Transverse colon (tissue), 4 donors: ENCODE measurements around the gene HNRNPA3. TPM values are rescaled to one million over a fixed set of nuclear protein-coding genes. Genes with fewer than 3 reads are reported as not detected.

Experiments used
- DNase-seq: peaks from one replicate; pipeline ENCODE4 v3.0.0-alpha.2; 2019
- H3K27ac ChIP-seq, 4 donors: fragments of 200-600 bp; sonication (generic); 2 replicates each; pipeline ENCODE4 v1.5.1; 2016 to 2018; ENCODE audit warnings: inconsistent platforms in 4 of 4
- H3K27me3 ChIP-seq: fragments of 200-600 bp; sonication (generic); 2 replicates; pipeline ENCODE4 v1.5.1; 2017; ENCODE audit warnings: inconsistent platforms
- H3K36me3 ChIP-seq, 4 donors: fragments of 200-600 bp; sonication (generic); 2 replicates each; pipeline ENCODE4 v1.5.1; 2017 to 2019; ENCODE audit warnings: inconsistent platforms in 4 of 4
- H3K4me1 ChIP-seq, 4 donors: fragments of 200-600 bp; sonication (generic); 2 replicates each; pipeline ENCODE4 v1.5.1; 2017 to 2020; ENCODE audit warnings: inconsistent platforms in 4 of 4
- H3K4me3 ChIP-seq, 4 donors: fragments of 200-600 bp; sonication (generic); 1 replicate in 1 of 4; 2 replicates in 3 of 4; pipeline versions ENCODE4 v1.5.1 to v1.6.1; 2017 to 2019; ENCODE audit warnings: inconsistent platforms in 4 of 4
- H3K9me3 ChIP-seq, 2 donors: fragments of 200-600 bp; sonication (generic); 2 replicates each; pipeline ENCODE4 v1.5.1; 2017 to 2019; ENCODE audit warnings: inconsistent platforms in 2 of 2
- EP300 ChIP-seq: sonication (generic); formaldehyde crosslinking; IDR thresholded peaks from one replicate; pipeline ENCODE4 v1.6.1; 2017; ENCODE audit warnings: antibody characterized with exemption, low read depth
- POLR2A ChIP-seq: fragments of 450-650 bp; IDR thresholded peaks from one replicate; pipeline ENCODE4 v1.6.1; 2016; ENCODE audit warnings: antibody characterized with exemption, mild to moderate bottlenecking, moderate library complexity
- POLR2AphosphoS5 ChIP-seq, 3 donors: sonication (generic); formaldehyde crosslinking; IDR thresholded peaks; one replicate each; pipeline ENCODE4 v1.6.1; 2016; ENCODE audit warnings: antibody characterized with exemption in 3 of 3
- WGBS, 2 donors: methylation state at CpG; one replicate each; pipeline ENCODE4 v1.1.5; 2018; ENCODE audit warnings: low coverage in 1 of 2; 5-methylcytosine and 5-hydroxymethylcytosine counted together
- in situ Hi-C, 4 donors: fragments of 200-750 bp; cut with MboI; loops; one replicate each; pipeline versions ENCODE4 v1.15.0 to v1.15.1; 2017; ENCODE audit warnings: low sequenced_read_pairs in 3 of 4, low pct_ligation_motif_present in 1 of 4, low pct_unique_long_range_greater_than_20kb in 1 of 4
- intact Hi-C: fragments of 100-400 bp; cut with DNase I; formaldehyde crosslinking; loops from one replicate; pipeline ENCODE4 v1.15.1; 2023; ENCODE audit warnings: low total_unique reads
- total RNA-seq, 4 donors: library from RNA; depleted of rRNA; stranded (reverse); fragments of >200 nt; gene quantifications; one replicate each; pipeline ENCODE4 v1.1.0, GENCODE V29; 2016
- TF ChIP-seq, protein P1 (sequence below), 5 experiments: fragments of 200-600 bp in 3 of 5; fragments of 450-650 bp in 2 of 5; sonication (generic) in 3 of 5; IDR thresholded peaks; 1 replicate in 2 of 5; 2 replicates in 3 of 5; pipeline ENCODE4 v1.5.1; 2016 to 2017; ENCODE audit warnings: antibody characterized with exemption in 5 of 5, inconsistent platforms in 3 of 5, mild to moderate bottlenecking in 2 of 5, moderate library complexity in 1 of 5

HNRNPA3 gene
- total RNA-seq, 4 donors from 2014 or later: 40.6 to 83.2 (median 57.4) TPM

DNA sequence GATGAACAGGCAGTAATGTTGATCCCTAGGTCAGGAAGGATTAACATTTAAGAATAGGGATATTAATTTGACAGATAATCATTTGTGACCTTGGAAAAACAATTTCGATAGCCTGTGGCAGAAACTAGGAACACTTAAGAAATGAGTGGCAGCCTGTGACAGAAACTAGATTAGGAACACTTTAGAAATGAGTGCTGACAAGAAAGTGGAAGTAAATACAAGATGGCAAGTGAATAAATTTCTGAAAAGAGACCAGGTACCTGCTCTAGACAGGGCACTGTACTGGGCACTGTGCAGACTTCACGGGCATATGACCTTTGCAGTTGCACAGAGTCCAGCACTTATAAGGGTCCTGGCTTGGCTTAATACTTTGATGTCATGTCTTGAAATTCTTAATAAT, 5.5 kb upstream of the HNRNPA3 start:
- H3K27ac ChIP-seq: no peak overlapping the region
- TF ChIP-seq EP300: no peak
- TF ChIP-seq, protein P1, sequence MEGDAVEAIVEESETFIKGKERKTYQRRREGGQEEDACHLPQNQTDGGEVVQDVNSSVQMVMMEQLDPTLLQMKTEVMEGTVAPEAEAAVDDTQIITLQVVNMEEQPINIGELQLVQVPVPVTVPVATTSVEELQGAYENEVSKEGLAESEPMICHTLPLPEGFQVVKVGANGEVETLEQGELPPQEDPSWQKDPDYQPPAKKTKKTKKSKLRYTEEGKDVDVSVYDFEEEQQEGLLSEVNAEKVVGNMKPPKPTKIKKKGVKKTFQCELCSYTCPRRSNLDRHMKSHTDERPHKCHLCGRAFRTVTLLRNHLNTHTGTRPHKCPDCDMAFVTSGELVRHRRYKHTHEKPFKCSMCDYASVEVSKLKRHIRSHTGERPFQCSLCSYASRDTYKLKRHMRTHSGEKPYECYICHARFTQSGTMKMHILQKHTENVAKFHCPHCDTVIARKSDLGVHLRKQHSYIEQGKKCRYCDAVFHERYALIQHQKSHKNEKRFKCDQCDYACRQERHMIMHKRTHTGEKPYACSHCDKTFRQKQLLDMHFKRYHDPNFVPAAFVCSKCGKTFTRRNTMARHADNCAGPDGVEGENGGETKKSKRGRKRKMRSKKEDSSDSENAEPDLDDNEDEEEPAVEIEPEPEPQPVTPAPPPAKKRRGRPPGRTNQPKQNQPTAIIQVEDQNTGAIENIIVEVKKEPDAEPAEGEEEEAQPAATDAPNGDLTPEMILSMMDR (IDR thresholded peaks at IDR 0.05): no peak
- TF ChIP-seq POLR2AphosphoS5 (IDR thresholded peaks at IDR 0.05): no peak
- TF ChIP-seq POLR2A: no peak
- no peaks in the 10 kb centered on the region for H3K36me3 ChIP-seq
- WGBS, 2 donors: 72 to 93% methylated on average over 2 of the region's 2 CpGs
- in situ Hi-C loops (no loop called here), intact Hi-C loops (no loop called here)
- peaks cover 6 to 12% (median 11%) of the 10 kb centered on the region in 4 donors for H3K4me1 ChIP-seq
- H3K9me3 ChIP-seq: no peaks in the 10 kb centered on the region
- no peak for DNase-seq
- H3K27me3 ChIP-seq: no peaks in the 10 kb centered on the region
- no peak overlapping the region for H3K4me3 ChIP-seq

DNA sequence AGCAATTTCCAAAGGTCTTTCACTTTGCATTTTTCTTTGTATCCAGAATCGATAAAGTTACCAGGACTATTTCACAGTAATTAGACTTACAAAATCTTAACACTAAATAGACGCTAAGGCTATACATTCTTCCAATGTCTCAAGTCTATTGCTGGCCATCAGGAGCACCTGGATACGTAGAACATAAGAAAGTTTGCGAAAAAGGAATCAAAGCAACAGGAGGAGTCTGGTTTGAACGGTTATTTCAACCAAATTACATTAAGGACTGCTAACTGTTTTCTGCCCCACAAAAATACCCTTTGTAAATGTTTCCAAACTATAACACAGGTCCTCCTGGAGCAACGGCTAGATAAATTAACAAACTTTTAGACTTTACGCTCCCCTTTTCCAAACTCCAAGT, 1.4 kb upstream of the HNRNPA3 start:
- DNase-seq: no peak
- Histone ChIP-seq H3K36me3 (peaks cover 0 to 11% (median 1%) of the 10 kb centered on the region in 4 donors), H3K4me1 (peaks cover 25 to 38% (median 32%) of the 10 kb centered on the region in 4 donors), H3K27ac (peak overlapping the region; percentile 97 to 99 (median 98)), H3K4me3 (peak overlapping the region in 2 of 4 donors; percentile 66 to 87), H3K9me3 (no peaks in the 10 kb centered on the region), H3K27me3 (no peaks in the 10 kb centered on the region)
- 52 to 58% methylated on average over 4 to 7 of the region's 7 CpGs for WGBS, 2 donors
- intact Hi-C loops (no loop called here), in situ Hi-C loops (no loop called here)
- TF ChIP-seq POLR2AphosphoS5 (IDR thresholded peaks at IDR 0.05) (no peak), POLR2A (no peak), EP300 (no peak)
- TF ChIP-seq, protein P1 (IDR thresholded peaks at IDR 0.05): no peak

DNA sequence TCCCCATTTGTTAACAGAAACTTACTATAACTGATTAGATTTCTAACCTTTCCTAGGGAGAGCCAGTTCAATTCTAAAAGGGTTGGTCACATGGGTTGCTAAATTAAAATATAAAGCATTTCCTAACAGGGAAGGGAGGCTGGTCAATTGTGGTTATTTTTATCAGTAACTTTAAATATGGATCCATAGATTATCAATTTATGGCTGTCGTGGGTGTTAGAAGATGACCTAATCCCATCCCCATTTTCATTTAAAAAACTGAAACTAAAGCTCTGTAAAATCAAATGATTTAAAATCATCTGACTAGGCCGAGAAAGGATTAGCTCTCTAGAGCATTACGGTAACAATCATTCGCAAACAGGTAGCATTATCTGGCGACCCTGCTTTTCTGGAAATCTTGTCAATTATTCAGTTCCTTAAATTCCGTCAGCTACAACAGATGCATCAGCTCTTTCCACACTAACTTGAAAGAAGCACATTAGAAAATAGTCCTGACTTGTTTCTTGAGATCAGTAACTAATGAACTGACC, 953 bp upstream of the HNRNPA3 start:
- WGBS, 2 donors: 11 to 13% methylated on average over 6 of the region's 6 CpGs
- no peaks in the 10 kb centered on the region for H3K27me3 ChIP-seq
- peak overlapping the region; percentile 21 to 87 (median 54) for H3K4me3 ChIP-seq
- H3K27ac ChIP-seq: peak overlapping the region; percentile 97 to 99 (median 98)
- H3K4me1 ChIP-seq: peaks cover 26 to 43% (median 36%) of the 10 kb centered on the region in 4 donors
- no peak for DNase-seq
- in situ Hi-C loops (no loop called here), intact Hi-C loops (loop anchor here (2.0 kb wide), 1 partner anchor 53 kb away; the partner anchor contains the start of gene NFE2L2)
- TF ChIP-seq, protein P1 (IDR thresholded peaks at IDR 0.05): no peak
- no peaks in the 10 kb centered on the region for H3K9me3 ChIP-seq
- H3K36me3 ChIP-seq: peaks cover 0 to 15% (median 3%) of the 10 kb centered on the region in 4 donors

DNA sequence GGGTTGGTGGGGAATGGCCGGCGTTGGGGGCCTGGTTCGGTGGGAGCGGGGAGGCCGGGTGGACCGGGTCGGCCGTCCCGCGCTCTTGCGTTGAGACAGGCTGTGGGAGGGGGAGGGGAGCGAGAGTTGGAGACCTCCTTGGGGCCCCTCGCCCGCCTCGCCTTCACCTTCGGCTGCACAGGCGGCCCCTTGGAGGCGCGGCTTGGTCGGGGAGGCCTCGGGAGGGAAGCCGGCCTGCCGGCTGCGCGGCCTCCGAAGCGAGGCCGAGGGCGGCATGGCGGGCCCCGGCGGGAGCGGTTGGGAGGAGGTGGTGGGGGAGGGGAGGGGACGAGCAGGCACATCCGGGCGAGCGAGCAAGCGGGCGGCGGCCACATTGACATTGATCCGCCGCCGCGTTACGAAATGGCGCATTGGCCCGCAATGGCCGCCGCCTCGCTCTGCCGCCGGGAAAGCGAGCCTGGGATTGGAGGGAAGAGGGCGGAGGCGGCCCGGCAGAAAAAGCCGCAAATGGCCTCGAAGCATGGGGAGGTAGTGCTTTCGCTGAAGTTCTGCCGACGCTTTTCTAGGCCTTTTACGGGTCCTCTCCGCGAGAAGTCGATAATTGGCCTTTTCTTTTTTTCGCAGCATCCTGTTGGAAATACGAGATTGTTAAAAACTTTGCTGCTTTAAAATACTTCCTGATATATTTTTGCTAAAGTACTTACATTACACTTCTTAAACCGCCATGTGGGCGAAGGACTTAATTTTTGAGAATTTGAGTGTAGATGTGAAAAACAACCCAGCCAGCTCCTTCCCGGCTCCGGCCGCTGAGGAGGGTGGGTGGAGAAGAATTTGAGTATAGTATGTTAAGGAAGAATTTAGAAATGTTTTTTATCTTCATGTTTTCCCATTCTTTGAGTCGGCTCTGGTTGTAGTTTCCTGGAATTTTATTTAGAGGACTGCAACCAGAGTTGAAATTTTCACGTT, 580 bp downstream of the HNRNPA3 start:
- Histone ChIP-seq H3K27me3 (no peaks in the 10 kb centered on the region), H3K4me3 (peak overlapping the region; percentile 66 to 89 (median 79)), H3K36me3 (peaks cover 0 to 31% (median 11%) of the 10 kb centered on the region in 4 donors), H3K9me3 (no peaks in the 10 kb centered on the region), H3K4me1 (peaks cover 28 to 55% (median 41%) of the 10 kb centered on the region in 4 donors), H3K27ac (peak overlapping the region; percentile 97 to 100 (median 98))
- DNase-seq: peak; percentile 95
- TF ChIP-seq POLR2AphosphoS5 (IDR thresholded peaks at IDR 0.05): peak; percentile 24 to 50 (median 44)
- no peak for TF ChIP-seq EP300
- TF ChIP-seq POLR2A: no peak
- intact Hi-C loops (loop anchor here (2.0 kb wide), 1 partner anchor 52 kb away; the partner anchor contains the start of gene NFE2L2), in situ Hi-C loops (no loop called here)
- WGBS, 2 donors: 0 to 1% methylated on average over 12 to 55 of the region's 74 CpGs
